Suprapubic skin (tissue), 4 donors: ENCODE data around the gene CLEC16A. TPM values are rescaled to one million over a fixed set of nuclear protein-coding genes. Genes with fewer than 3 reads are reported as not detected.

Experiments
- DNase-seq, 2 donors: peaks; one replicate each; pipeline ENCODE4 v3.0.0-alpha.2; 2019; ENCODE audit warnings: low spot score in 2 of 2
- H3K27ac ChIP-seq: fragments of 200-600 bp; sonication (generic); one replicate; pipeline ENCODE4 v1.5.1; 2019
- H3K27me3 ChIP-seq: fragments of 200-600 bp; sonication (generic); one replicate; pipeline ENCODE4 v1.5.1; 2019
- H3K36me3 ChIP-seq: fragments of 200-600 bp; sonication (generic); one replicate; pipeline ENCODE4 v1.5.1; 2019
- H3K4me1 ChIP-seq: fragments of 200-600 bp; sonication (generic); one replicate; pipeline ENCODE4 v1.5.1; 2019
- H3K4me3 ChIP-seq: fragments of 200-600 bp; sonication (generic); one replicate; pipeline ENCODE4 v1.5.1; 2019; ENCODE audit warnings: mild to moderate bottlenecking
- H3K9me3 ChIP-seq: fragments of 200-600 bp; sonication (generic); one replicate; pipeline ENCODE4 v1.5.1; 2019
- EP300 ChIP-seq: sonication (generic); formaldehyde crosslinking; IDR thresholded peaks from one replicate; pipeline ENCODE4 v1.6.1; 2017; ENCODE audit warnings: antibody characterized with exemption
- POLR2A ChIP-seq, 2 donors: fragments of 450-650 bp; IDR thresholded peaks; one replicate each; pipeline ENCODE4 v1.6.1; 2017; ENCODE audit warnings: antibody characterized with exemption in 2 of 2, mild to moderate bottlenecking in 2 of 2, moderate library complexity in 2 of 2
- POLR2AphosphoS5 ChIP-seq, 3 donors: sonication (generic); formaldehyde crosslinking; IDR thresholded peaks; one replicate each; pipeline ENCODE4 v1.6.1; 2017; ENCODE audit warnings: antibody characterized with exemption in 3 of 3
- WGBS: methylation state at CpG from one replicate; pipeline ENCODE4 v1.1.5; 2018; 5-methylcytosine and 5-hydroxymethylcytosine counted together
- total RNA-seq, 4 donors: library from RNA; depleted of rRNA; stranded (reverse); fragments of >200 nt; gene quantifications; one replicate each; pipeline ENCODE4 v1.1.0, GENCODE V29; 2016
- TF ChIP-seq, protein P1 (sequence below), 2 donors: fragments of 200-600 bp in 1 of 2; fragments of 450-650 bp in 1 of 2; sonication (generic) in 1 of 2; IDR thresholded peaks; one replicate each; pipeline ENCODE4 v1.5.1; 2016 to 2019; ENCODE audit warnings: antibody characterized with exemption in 2 of 2, mild to moderate bottlenecking in 1 of 2, moderate library complexity in 1 of 2

CLEC16A gene
- total RNA-seq, 4 donors from 2014 or later = 37.2 to 62.3 (median 39.0) TPM

DNA sequence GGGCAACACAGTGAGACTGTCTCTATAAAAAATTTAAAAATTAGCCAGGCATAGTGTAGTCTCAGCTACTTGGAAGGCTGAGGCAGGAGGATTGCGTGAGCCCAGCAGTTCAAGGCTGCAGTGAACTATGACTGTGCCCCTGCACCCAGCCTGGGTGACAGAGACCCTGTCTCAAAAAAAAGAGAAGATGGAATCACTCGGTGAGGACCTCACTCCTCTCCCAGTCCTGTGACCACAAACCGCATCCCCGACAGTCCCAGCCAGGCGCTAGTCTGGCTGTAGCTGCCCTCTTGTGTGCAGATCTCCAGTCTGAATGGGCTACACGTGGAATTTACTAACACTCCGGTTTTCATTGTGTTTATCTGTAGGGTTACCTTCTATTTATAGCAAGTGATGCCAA is 13.2 kb upstream of the CLEC16A start:
- 71% methylated on average over 7 of the region's 7 CpGs for WGBS
- Histone ChIP-seq H3K27ac (no peak overlapping the region), H3K9me3 (no peaks in the 10 kb centered on the region), H3K36me3 (peaks cover 50% of the 10 kb centered on the region), H3K4me1 (peaks cover 47% of the 10 kb centered on the region), H3K4me3 (no peak overlapping the region), H3K27me3 (no peaks in the 10 kb centered on the region)
- no peak for TF ChIP-seq POLR2AphosphoS5 (IDR thresholded peaks at IDR 0.05)
- TF ChIP-seq POLR2A (IDR thresholded peaks at IDR 0.05) = no peak
- TF ChIP-seq, protein P1, sequence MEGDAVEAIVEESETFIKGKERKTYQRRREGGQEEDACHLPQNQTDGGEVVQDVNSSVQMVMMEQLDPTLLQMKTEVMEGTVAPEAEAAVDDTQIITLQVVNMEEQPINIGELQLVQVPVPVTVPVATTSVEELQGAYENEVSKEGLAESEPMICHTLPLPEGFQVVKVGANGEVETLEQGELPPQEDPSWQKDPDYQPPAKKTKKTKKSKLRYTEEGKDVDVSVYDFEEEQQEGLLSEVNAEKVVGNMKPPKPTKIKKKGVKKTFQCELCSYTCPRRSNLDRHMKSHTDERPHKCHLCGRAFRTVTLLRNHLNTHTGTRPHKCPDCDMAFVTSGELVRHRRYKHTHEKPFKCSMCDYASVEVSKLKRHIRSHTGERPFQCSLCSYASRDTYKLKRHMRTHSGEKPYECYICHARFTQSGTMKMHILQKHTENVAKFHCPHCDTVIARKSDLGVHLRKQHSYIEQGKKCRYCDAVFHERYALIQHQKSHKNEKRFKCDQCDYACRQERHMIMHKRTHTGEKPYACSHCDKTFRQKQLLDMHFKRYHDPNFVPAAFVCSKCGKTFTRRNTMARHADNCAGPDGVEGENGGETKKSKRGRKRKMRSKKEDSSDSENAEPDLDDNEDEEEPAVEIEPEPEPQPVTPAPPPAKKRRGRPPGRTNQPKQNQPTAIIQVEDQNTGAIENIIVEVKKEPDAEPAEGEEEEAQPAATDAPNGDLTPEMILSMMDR (IDR thresholded peaks at IDR 0.05) = no peak
- TF ChIP-seq EP300 = no peak
- DNase-seq = no peak

DNA sequence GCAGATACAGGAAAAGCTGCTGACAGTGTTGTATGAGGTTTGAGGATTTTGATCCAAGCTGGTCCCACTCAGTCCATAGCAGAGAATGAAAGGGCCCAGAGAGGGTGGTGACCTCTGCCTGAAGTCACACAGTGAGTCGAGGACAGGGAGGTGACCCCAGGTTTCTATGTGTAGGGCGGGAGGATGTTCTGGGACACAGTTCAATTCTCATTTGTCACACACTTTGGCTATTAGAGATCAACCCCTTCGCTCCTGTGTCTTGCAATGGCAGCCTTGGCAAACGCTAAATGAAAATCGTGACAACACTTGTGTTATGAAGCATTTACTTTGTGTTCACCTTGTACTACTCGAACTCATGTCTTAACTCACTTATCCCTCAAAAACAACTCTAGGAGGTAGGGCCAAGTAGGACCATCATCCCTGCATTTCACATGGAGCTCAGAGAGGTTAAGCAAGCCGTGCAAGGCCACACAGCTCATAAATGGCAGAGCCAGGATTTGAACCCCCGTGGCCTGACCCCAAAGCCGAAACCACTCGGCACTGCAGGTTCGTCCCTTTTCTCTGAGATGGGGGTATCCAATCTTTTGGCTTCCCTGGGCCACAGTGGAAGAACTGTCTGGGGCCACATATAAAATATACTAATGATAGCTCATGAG is 12.3 kb upstream of the CLEC16A start:
- no peak overlapping the region for H3K27ac ChIP-seq
- no peaks in the 10 kb centered on the region for H3K9me3 ChIP-seq
- no peak for DNase-seq
- TF ChIP-seq, protein P1 (IDR thresholded peaks at IDR 0.05) = no peak
- TF ChIP-seq POLR2AphosphoS5 (IDR thresholded peaks at IDR 0.05) (no peak), POLR2A (IDR thresholded peaks at IDR 0.05) (no peak), EP300 (no peak)
- H3K27me3 ChIP-seq = no peaks in the 10 kb centered on the region
- 93% methylated on average over 11 of the region's 11 CpGs for WGBS
- H3K4me1 ChIP-seq = peaks cover 54% of the 10 kb centered on the region
- H3K36me3 ChIP-seq = peaks cover 40% of the 10 kb centered on the region
- H3K4me3 ChIP-seq = no peak overlapping the region

DNA sequence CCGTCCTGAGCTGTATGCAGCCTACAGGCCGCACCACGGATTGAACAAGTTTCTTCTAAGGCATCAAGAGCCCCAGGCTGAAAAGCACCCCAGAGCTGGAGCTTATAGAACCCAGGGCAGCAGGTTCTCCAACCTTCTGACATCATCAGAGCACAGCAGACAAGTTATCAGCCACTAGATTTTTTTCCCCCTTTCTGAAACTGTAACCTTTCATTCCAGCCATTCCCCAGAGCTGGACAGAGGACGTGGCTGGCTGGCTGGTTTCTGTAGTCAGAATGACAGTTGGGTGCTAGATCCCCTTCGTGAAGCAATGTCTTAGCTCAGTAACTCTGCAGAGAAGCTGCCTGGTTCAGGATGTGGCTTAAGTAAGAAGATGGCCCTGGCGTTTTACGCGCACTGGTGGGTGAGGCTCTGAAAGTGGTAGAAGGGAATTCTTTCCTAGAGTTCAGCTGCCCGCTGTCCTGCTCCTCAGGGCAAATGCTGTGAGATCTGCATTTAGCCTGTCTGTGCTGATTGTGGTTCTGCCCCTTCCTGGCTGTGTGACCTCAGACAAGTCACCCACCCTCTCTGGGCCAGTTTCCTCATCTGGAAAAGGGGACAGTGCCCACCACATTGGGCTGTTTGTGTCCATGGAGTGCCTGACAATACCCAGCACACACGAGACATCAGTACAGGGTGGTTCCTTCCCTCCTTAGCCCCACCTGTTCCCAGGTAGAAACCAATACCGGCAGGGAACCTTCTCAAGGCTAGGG is 11.2 kb upstream of the CLEC16A start:
- no peaks in the 10 kb centered on the region for H3K27me3 ChIP-seq
- peaks cover 30% of the 10 kb centered on the region for H3K36me3 ChIP-seq
- no peak overlapping the region for H3K27ac ChIP-seq

DNA sequence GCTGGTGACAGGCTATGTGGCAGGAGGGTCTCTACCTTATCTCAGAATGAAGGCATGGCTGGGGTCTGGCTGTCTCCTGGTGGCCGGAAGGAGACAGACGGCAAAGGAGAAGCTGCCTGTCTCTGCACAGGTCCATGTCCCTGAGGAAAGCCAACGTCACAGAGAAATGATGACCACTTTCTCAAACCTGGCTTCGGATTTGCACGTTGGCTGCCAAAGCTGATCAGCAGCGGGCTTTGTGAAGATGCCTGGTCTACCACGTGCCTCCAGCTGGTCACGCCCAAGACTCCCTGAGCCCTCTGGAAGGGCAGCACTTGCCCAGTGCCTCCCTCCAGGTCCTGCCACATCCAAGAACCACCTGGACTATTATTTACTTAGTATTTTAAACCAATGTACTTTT is 10.5 kb upstream of the CLEC16A start:
- DNase-seq = no peak
- TF ChIP-seq, protein P1 (IDR thresholded peaks at IDR 0.05) = no peak
- TF ChIP-seq POLR2A (IDR thresholded peaks at IDR 0.05) = no peak
- no peak for TF ChIP-seq EP300
- TF ChIP-seq POLR2AphosphoS5 (IDR thresholded peaks at IDR 0.05) = no peak
- no peak overlapping the region for H3K27ac ChIP-seq
- H3K27me3 ChIP-seq = no peaks in the 10 kb centered on the region
- peaks cover 72% of the 10 kb centered on the region for H3K4me1 ChIP-seq
- peaks cover 25% of the 10 kb centered on the region for H3K36me3 ChIP-seq
- no peaks in the 10 kb centered on the region for H3K9me3 ChIP-seq
- WGBS = 55% methylated on average over 6 of the region's 8 CpGs
- H3K4me3 ChIP-seq = no peak overlapping the region

More for the DNA sequence above, 11.2 kb upstream of the CLEC16A start:
- Histone ChIP-seq H3K4me3 (no peak overlapping the region), H3K4me1 (peaks cover 65% of the 10 kb centered on the region), H3K9me3 (no peaks in the 10 kb centered on the region)
- TF ChIP-seq, protein P1 (IDR thresholded peaks at IDR 0.05) = no peak
- no peak for TF ChIP-seq EP300
- TF ChIP-seq POLR2A (IDR thresholded peaks at IDR 0.05) = no peak
- no peak for TF ChIP-seq POLR2AphosphoS5 (IDR thresholded peaks at IDR 0.05)
- WGBS = 85% methylated on average over 11 of the region's 11 CpGs
- no peak for DNase-seq
